OCI-LY7 (cell line): ENCODE data around the gene DAW1.

Experiments used
- EZH2phosphoT487 ChIP-seq: fragments of 200-600 bp; sonication (generic); IDR thresholded peaks from 2 replicates; pipeline ENCODE4 v1.6.1; 2018; ENCODE audit warnings: low read depth, borderline replicate concordance, mild to moderate bottlenecking, mixed run types, antibody characterized with exemption, low read length, moderate library complexity, mixed read lengths
- TF ChIP-seq, protein P1 (sequence below): fragments of 200-600 bp; sonication (generic); conservative IDR thresholded peaks from 2 replicates; pipeline ENCODE4 v1.5.1; 2014; ENCODE audit warnings: mild to moderate bottlenecking, antibody characterized with exemption, low read length, moderate library complexity, mixed read lengths

DNA sequence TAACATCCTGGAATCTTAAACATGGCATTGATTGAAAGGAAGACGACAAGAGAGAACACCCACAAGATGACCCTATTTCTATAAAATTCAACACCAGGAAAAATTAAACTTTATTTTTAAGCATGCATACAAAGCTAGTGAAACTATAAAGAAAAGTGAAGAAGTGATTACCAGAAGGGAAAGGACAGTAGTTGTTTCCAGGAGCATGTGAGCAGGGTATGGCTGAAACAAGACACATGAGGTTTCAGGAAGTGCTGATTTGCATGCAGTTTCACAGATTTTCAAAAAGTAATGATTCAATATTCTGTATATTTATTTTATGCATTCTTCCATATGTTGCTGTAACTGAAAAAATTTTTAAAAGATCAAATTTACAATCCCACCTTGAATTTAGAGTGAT lies 24.6 kb upstream of the DAW1 start:
- TF ChIP-seq, protein P1, sequence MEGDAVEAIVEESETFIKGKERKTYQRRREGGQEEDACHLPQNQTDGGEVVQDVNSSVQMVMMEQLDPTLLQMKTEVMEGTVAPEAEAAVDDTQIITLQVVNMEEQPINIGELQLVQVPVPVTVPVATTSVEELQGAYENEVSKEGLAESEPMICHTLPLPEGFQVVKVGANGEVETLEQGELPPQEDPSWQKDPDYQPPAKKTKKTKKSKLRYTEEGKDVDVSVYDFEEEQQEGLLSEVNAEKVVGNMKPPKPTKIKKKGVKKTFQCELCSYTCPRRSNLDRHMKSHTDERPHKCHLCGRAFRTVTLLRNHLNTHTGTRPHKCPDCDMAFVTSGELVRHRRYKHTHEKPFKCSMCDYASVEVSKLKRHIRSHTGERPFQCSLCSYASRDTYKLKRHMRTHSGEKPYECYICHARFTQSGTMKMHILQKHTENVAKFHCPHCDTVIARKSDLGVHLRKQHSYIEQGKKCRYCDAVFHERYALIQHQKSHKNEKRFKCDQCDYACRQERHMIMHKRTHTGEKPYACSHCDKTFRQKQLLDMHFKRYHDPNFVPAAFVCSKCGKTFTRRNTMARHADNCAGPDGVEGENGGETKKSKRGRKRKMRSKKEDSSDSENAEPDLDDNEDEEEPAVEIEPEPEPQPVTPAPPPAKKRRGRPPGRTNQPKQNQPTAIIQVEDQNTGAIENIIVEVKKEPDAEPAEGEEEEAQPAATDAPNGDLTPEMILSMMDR, result no peak
- TF ChIP-seq EZH2phosphoT487, result no peak
